ENCODE measurements around the gene PRKCA. TPM values are rescaled to one million over a fixed set of nuclear protein-coding genes. Genes with fewer than 3 reads are reported as not detected.
A peak's percentile ranks its signal among the peaks of the same experiment; 100 is the strongest.

Gene PRKCA
- total and polyA plus RNA-seq, 9 of the 15 experiments (the other 6 are each of a cell fraction or from before 2014, with no cell fraction given): 3.2 to 33.0 (median 17.8) TPM

DNA sequence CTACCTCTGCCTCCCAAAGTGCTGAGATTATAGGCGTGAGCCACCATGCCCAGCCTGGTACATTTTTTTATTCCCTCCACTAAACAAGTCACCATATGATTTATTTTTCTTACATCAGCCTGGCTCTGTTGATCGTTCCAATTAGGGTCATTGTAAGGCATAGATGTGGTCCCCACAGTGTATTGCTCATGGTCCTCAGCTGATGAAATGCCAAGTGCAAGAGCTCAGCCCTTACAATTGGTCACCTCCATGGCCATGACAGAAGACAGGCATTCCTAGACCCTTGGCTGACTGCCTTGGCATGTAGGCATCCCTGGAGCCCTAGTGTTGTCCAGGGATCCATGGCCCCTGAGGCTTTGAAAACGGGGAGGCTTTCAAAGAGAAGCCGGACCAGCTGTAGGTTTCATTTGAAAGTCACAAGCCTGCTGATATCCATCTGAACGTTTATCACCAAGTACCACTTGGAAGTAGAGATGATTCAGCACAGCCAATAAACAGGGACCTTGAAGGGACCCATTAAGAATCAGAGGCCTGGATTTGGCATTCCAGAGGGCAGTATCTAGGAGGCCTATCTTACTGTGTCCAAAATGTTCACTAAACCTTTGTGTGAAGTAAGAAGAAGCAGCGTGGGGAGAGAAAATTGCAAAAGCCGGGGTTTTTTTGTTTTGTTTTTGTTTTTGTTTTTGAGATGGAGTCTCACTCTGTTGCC lies 20.6 kb upstream of the PRKCA start (continued):
- TF ChIP-seq, protein P1, sequence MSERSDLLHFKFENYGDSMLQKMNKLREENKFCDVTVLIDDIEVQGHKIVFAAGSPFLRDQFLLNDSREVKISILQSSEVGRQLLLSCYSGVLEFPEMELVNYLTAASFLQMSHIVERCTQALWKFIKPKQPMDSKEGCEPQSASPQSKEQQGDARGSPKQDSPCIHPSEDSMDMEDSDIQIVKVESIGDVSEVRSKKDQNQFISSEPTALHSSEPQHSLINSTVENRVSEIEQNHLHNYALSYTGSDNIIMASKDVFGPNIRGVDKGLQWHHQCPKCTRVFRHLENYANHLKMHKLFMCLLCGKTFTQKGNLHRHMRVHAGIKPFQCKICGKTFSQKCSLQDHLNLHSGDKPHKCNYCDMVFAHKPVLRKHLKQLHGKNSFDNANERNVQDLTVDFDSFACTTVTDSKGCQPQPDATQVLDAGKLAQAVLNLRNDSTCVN (CRISPR knock-in tag; IDR thresholded peaks at IDR 0.05): no peak
- TF ChIP-seq, protein P2, sequence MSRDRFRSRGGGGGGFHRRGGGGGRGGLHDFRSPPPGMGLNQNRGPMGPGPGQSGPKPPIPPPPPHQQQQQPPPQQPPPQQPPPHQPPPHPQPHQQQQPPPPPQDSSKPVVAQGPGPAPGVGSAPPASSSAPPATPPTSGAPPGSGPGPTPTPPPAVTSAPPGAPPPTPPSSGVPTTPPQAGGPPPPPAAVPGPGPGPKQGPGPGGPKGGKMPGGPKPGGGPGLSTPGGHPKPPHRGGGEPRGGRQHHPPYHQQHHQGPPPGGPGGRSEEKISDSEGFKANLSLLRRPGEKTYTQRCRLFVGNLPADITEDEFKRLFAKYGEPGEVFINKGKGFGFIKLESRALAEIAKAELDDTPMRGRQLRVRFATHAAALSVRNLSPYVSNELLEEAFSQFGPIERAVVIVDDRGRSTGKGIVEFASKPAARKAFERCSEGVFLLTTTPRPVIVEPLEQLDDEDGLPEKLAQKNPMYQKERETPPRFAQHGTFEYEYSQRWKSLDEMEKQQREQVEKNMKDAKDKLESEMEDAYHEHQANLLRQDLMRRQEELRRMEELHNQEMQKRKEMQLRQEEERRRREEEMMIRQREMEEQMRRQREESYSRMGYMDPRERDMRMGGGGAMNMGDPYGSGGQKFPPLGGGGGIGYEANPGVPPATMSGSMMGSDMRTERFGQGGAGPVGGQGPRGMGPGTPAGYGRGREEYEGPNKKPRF (IDR thresholded peaks at IDR 0.05; ENCODE audit: low read depth, low read length): no peak
- TF ChIP-seq HDAC2 (IDR thresholded peaks at IDR 0.05) (no peak), KDM1A (IDR thresholded peaks at IDR 0.05) (peak; percentile 57 to 78), ESRRA (IDR thresholded peaks at IDR 0.05; ENCODE audit: borderline replicate concordance, low read depth) (no peak), SOX6 (IDR thresholded peaks at IDR 0.05) (0 out of 2 replicates have a peak, but pooled peaks have one; percentile 32), ZNF76 (CRISPR knock-in tag; IDR thresholded peaks at IDR 0.05; ENCODE audit: borderline replicate concordance) (no peak), ARID1B (IDR thresholded peaks at IDR 0.05) (peak; percentile 72), DACH1 (IDR thresholded peaks at IDR 0.05; ENCODE audit: partially characterized antibody) (peak; percentile 24), CBX5 (IDR thresholded peaks at IDR 0.05; ENCODE audit: borderline replicate concordance, low read depth) (no peak), ZNF551 (CRISPR knock-in tag; IDR thresholded peaks at IDR 0.05) (no peak), RCOR1 (IDR thresholded peaks at IDR 0.05; ENCODE audit: borderline replicate concordance in 1 of 2, low read depth in 2 of 2, low read length in 2 of 2) (peak in 1 of 2 experiments; percentile 87; a peak in 2 of 4 replicates)
- TF ChIP-seq, protein P3, sequence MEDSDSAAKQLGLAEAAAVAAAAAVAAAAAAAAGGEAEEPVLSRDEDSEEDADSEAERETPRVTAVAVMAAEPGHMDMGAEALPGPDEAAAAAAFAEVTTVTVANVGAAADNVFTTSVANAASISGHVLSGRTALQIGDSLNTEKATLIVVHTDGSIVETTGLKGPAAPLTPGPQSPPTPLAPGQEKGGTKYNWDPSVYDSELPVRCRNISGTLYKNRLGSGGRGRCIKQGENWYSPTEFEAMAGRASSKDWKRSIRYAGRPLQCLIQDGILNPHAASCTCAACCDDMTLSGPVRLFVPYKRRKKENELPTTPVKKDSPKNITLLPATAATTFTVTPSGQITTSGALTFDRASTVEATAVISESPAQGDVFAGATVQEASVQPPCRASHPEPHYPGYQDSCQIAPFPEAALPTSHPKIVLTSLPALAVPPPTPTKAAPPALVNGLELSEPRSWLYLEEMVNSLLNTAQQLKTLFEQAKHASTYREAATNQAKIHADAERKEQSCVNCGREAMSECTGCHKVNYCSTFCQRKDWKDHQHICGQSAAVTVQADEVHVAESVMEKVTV (CRISPR knock-in tag; IDR thresholded peaks at IDR 0.05): no peak
- TF ChIP-seq, protein P4, sequence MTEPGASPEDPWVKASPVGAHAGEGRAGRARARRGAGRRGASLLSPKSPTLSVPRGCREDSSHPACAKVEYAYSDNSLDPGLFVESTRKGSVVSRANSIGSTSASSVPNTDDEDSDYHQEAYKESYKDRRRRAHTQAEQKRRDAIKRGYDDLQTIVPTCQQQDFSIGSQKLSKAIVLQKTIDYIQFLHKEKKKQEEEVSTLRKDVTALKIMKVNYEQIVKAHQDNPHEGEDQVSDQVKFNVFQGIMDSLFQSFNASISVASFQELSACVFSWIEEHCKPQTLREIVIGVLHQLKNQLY (CRISPR knock-in tag; conservative IDR thresholded peaks at IDR 0.05): no peak

Data from K562 (cell line).